Subcutaneous abdominal adipose tissue (tissue), 5 donors: ENCODE data around the gene LRFN2.

Experiments
- H3K27ac ChIP-seq: one replicate; pipeline ENCODE4 v1.7.0; 2013; ENCODE audit warnings: low read depth, mild to moderate bottlenecking, inconsistent platforms, low read length, moderate library complexity
- H3K27me3 ChIP-seq, 5 donors: one replicate each; pipeline ENCODE4 v1.7.0; 2013; ENCODE audit warnings: low read length in 5 of 5, inconsistent platforms in 1 of 5; ENCODE audit not compliant: control insufficient read depth in 5 of 5, insufficient read depth in 4 of 5
- H3K36me3 ChIP-seq, 5 donors: one replicate each; pipeline ENCODE4 v1.7.0; 2013; ENCODE audit warnings: low read length in 5 of 5; ENCODE audit not compliant: control insufficient read depth in 5 of 5, insufficient read depth in 5 of 5
- H3K4me1 ChIP-seq, 5 donors: one replicate each; pipeline ENCODE4 v1.7.0; 2013; ENCODE audit warnings: low read length in 5 of 5, mild to moderate bottlenecking in 3 of 5, moderate library complexity in 1 of 5; ENCODE audit not compliant: control insufficient read depth in 5 of 5, insufficient read depth in 5 of 5
- H3K4me3 ChIP-seq, 5 donors: one replicate each; pipeline ENCODE4 v1.7.0; 2013; ENCODE audit warnings: low read length in 5 of 5, low read depth in 1 of 5
- H3K9ac ChIP-seq, 5 donors: one replicate each; pipeline ENCODE4 v1.7.0; 2013; ENCODE audit warnings: low read length in 5 of 5, mild to moderate bottlenecking in 4 of 5, moderate library complexity in 3 of 5
- H3K9me3 ChIP-seq, 5 donors: one replicate each; pipeline ENCODE4 v1.7.0; 2013; ENCODE audit warnings: low read length in 5 of 5; ENCODE audit not compliant: control insufficient read depth in 5 of 5
- donor health status: healthy.
- donor health status: healthy.
- donor health status: healthy.
- donor health status: healthy.
- donor health status: healthy.

LRFN2 gene

DNA sequence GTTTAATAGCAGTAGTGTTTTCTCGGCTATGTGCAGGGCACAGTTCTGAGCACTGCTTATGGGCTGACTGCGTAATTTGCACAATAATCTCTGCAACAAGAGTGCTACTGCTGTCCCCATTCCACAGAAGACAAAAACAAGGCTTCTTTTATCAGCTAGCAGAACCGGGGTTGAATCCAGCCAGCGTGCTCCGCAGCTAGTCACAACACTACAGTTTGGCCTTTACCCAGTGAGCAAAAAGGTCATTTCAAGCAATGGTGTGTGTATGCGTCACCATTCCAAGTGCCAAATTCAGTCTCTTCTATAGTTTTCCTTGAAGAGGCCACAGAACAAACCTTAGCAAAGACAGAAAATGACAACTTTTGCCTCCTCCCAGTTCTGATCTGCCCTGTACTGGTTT, 61.1 kb downstream of the LRFN2 start:
- Histone ChIP-seq H3K9ac (no peak overlapping the region), H3K4me3 (no peak overlapping the region), H3K27ac (no peak overlapping the region), H3K27me3 (no peaks in the 10 kb centered on the region), H3K4me1 (peaks cover 0 to 7% (median 3%) of the 10 kb centered on the region in 5 donors), H3K36me3 (no peaks in the 10 kb centered on the region), H3K9me3 (no peaks in the 10 kb centered on the region)

DNA sequence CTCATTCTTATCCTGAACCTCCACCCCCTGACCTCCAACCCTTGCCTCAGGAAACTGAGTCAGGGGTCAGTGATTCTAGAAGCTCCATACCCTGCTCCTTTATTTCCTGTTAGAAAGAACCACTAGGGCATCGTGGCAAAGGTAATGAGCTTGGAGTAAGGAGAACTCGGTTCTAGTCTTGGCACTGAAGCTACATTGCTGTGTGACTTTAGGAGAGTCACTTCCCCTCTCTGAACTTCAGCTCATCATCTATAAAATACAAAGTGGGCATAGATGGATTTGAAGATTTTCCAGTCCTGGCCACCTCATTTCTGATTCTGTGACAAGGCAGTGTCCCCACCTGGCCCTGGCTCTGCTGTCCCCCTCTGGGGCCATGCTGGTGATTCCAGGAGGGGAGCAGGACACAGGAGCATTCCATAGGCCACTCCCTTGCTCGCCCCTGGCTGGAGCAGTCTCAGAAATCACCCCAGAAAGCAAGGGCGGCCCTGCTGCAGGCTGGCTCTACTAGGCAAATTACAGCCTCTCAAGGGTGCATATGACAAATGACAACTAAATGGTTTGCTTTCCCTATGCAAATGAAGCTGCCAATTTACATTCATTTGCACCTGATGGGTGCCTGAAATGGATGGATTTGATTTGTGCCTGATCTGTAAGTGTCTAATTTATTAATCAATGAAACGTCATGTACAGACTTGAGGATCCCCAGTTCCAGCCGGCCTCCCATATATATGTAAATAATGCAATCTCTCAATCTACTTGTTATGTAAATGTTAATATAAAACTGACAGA, 62.2 kb downstream of the LRFN2 start:
- H3K4me3 ChIP-seq = no peak overlapping the region
- no peak overlapping the region for H3K9ac ChIP-seq
- H3K27me3 ChIP-seq = peaks cover 0 to 7% (median 4%) of the 10 kb centered on the region in 5 donors
- H3K4me1 ChIP-seq = peaks cover 0 to 7% (median 3%) of the 10 kb centered on the region in 5 donors
- H3K27ac ChIP-seq = no peak overlapping the region
- H3K9me3 ChIP-seq = no peaks in the 10 kb centered on the region
- no peaks in the 10 kb centered on the region for H3K36me3 ChIP-seq

- Histone ChIP-seq H3K36me3 (no peaks in the 10 kb centered on the region), H3K4me3 (no peak overlapping the region), H3K27me3 (peaks cover 0 to 9% (median 7%) of the 10 kb centered on the region in 5 donors), H3K4me1 (peaks cover 0 to 7% (median 3%) of the 10 kb centered on the region in 5 donors), H3K9me3 (no peaks in the 10 kb centered on the region), H3K27ac (no peak overlapping the region), H3K9ac (no peak overlapping the region)
Measured at GRCh38 chr6:40523505-40524172, 63.5 kb downstream of the LRFN2 start.

- peaks cover 0 to 7% (median 3%) of the 10 kb centered on the region in 5 donors for H3K4me1 ChIP-seq
- no peak overlapping the region for H3K9ac ChIP-seq
- H3K36me3 ChIP-seq = no peaks in the 10 kb centered on the region
- peaks cover 0 to 13% (median 9%) of the 10 kb centered on the region in 5 donors for H3K27me3 ChIP-seq
- no peak overlapping the region for H3K4me3 ChIP-seq
- no peaks in the 10 kb centered on the region for H3K9me3 ChIP-seq
- no peak overlapping the region for H3K27ac ChIP-seq
Measured at GRCh38 chr6:40521496-40521895, 65.7 kb downstream of the LRFN2 start.

GRCh38 chr6:40520678-40521077, 66.5 kb downstream of the LRFN2 start:
- peaks cover 0 to 1% (median 0%) of the 10 kb centered on the region in 5 donors for H3K4me1 ChIP-seq
- no peaks in the 10 kb centered on the region for H3K9me3 ChIP-seq
- H3K27me3 ChIP-seq = peaks cover 0 to 13% (median 12%) of the 10 kb centered on the region in 5 donors
- no peak overlapping the region for H3K4me3 ChIP-seq
- no peak overlapping the region for H3K9ac ChIP-seq
- H3K36me3 ChIP-seq = no peaks in the 10 kb centered on the region
- no peak overlapping the region for H3K27ac ChIP-seq

DNA sequence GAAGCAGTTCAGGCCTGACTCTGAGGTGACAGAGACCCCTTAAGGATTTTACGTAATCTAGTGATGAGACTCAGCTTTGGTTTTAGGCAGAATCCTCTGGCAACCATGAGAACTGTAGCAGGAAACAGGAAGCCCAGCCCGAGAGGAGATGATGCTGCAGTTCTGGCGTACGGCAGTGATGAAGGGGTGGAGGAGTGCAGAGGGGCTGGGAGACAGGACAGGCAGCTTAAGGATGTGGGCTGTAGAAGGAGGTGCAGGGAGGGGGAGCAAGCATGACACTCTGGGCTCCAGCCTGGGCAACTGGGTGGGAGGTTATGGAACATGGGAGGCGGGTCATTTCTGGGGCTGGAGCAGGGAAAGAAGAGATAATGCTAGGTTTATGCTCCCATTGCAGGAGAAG, 67.1 kb downstream of the LRFN2 start:
- H3K4me3 ChIP-seq = no peak overlapping the region
- no peak overlapping the region for H3K9ac ChIP-seq
- no peak overlapping the region for H3K27ac ChIP-seq
- H3K27me3 ChIP-seq = peaks cover 0 to 13% (median 12%) of the 10 kb centered on the region in 5 donors
- no peaks in the 10 kb centered on the region for H3K4me1 ChIP-seq
- H3K36me3 ChIP-seq = no peaks in the 10 kb centered on the region
- no peaks in the 10 kb centered on the region for H3K9me3 ChIP-seq

DNA sequence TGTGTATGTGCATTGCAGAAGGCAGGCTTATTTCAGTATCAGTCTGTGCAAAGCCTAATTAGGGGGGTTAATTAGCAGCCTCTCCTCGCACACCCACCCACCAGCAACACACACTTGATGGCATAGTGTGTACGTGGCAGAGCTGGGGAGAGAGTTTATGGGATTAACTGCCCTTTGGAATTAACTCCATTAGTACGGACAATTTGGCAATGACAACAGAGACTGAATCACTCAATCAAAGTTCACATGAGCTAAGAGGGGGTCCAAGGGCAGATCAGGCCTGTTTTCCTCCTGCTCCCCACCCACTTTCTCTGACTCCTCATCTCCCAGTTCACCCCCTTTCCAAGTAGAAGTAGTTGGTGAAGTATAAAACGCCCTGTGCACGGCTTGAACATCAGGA, 69.5 kb downstream of the LRFN2 start:
- no peaks in the 10 kb centered on the region for H3K9me3 ChIP-seq
- H3K36me3 ChIP-seq = no peaks in the 10 kb centered on the region
- H3K27ac ChIP-seq = no peak overlapping the region
- H3K4me1 ChIP-seq = no peaks in the 10 kb centered on the region
- no peak overlapping the region for H3K4me3 ChIP-seq
- no peak overlapping the region for H3K9ac ChIP-seq
- H3K27me3 ChIP-seq = peaks cover 0 to 13% (median 12%) of the 10 kb centered on the region in 5 donors

DNA sequence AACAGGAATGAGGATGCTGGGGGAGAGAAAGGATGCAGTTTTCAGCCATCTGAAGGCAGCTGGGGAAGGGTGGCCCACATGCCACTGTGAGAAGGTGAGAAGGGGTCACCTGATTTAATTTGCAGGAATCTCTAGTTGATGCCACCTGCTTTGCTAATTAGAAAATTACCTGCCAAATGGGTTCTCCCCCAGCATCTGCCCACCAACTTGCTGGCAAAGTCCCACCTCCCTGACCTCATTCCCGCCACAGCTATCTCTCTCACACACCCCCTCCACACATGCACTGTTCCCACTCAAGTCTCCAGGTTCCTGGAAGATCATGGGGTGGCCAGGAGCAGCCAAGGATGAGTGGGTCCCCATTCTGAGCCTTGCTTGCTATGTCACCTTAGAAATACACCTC, 70.7 kb downstream of the LRFN2 start:
- Histone ChIP-seq H3K4me3 (no peak overlapping the region), H3K36me3 (no peaks in the 10 kb centered on the region), H3K9me3 (no peaks in the 10 kb centered on the region)

DNA sequence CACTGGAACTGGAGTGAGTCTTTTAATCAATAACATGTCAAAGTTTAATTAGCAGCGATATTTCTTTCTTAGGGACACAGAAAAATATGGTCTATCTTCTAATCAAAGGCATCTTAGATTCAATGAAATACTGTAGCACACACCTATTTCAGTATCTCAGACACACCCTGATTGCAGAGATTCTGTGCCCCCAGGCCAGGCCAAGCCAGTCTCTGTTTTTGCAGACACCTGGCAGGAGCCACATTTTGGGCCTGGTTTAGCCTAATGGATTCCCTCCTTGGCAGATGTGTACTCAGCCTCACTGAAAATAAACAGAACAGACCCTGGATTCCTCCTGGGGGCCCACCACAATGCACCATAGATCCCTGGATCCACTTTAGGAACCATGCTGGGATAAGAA, 74.8 kb downstream of the LRFN2 start:
- Histone ChIP-seq H3K4me3 (no peak overlapping the region), H3K4me1 (no peaks in the 10 kb centered on the region), H3K36me3 (no peaks in the 10 kb centered on the region), H3K27ac (no peak overlapping the region), H3K27me3 (peaks cover 0 to 7% (median 0%) of the 10 kb centered on the region in 5 donors), H3K9ac (no peak overlapping the region), H3K9me3 (no peaks in the 10 kb centered on the region)

More for the DNA sequence above, 70.7 kb downstream of the LRFN2 start:
- Histone ChIP-seq H3K27ac (no peak overlapping the region), H3K9ac (no peak overlapping the region), H3K27me3 (peaks cover 0 to 13% (median 12%) of the 10 kb centered on the region in 5 donors), H3K4me1 (no peaks in the 10 kb centered on the region)

- no peak overlapping the region for H3K27ac ChIP-seq
Measured at GRCh38 chr6:40511884-40512283, 75.3 kb downstream of the LRFN2 start.

More at GRCh38 chr6:40511884-40512283, 75.3 kb downstream of the LRFN2 start:
- H3K9me3 ChIP-seq = no peaks in the 10 kb centered on the region
- no peak overlapping the region for H3K9ac ChIP-seq
- no peak overlapping the region for H3K4me3 ChIP-seq
- no peaks in the 10 kb centered on the region for H3K36me3 ChIP-seq
- no peaks in the 10 kb centered on the region for H3K4me1 ChIP-seq
- H3K27me3 ChIP-seq = peaks cover 0 to 6% (median 0%) of the 10 kb centered on the region in 5 donors
